ENCODE data around the gene GALNT15.

DNA sequence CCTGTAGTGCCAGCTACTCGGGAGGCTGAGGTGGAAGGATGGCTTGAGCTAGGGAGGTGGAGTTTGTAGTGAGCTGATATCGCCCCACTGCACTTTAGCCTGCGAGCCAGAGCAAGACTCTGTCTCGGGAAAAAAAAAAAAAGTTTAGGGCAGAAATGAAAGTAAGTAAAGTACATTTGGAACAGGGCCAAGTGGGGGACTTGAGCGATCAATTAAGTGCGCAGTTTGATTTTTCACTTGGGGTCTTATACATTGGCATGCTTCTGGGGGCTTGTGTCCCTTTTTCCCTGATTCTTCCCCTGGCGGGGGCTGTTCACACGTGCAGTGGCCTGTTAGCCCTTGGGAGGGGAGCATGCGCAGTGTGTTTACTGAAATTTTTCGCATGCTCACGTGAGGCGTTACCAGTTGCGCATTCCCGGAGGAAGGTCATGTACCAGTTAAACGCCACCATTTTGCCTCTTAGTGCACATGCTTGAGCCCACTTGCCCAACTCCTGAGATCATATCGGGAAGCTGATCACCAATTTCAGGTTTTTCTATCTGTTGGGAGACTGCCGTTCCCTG is 42.0 kb downstream of the GALNT15 start:
- TF ChIP-seq, protein P1, sequence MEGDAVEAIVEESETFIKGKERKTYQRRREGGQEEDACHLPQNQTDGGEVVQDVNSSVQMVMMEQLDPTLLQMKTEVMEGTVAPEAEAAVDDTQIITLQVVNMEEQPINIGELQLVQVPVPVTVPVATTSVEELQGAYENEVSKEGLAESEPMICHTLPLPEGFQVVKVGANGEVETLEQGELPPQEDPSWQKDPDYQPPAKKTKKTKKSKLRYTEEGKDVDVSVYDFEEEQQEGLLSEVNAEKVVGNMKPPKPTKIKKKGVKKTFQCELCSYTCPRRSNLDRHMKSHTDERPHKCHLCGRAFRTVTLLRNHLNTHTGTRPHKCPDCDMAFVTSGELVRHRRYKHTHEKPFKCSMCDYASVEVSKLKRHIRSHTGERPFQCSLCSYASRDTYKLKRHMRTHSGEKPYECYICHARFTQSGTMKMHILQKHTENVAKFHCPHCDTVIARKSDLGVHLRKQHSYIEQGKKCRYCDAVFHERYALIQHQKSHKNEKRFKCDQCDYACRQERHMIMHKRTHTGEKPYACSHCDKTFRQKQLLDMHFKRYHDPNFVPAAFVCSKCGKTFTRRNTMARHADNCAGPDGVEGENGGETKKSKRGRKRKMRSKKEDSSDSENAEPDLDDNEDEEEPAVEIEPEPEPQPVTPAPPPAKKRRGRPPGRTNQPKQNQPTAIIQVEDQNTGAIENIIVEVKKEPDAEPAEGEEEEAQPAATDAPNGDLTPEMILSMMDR (IDR thresholded peaks at IDR 0.05) = no peak
- TF ChIP-seq ZFX (IDR thresholded peaks at IDR 0.05; ENCODE audit: borderline replicate concordance) = no peak

All from 22Rv1 (cell line).